SK-N-SH treated with all-trans-retinoic acid at 6 μM for 48 hours (cell line): Measurements from ENCODE around the gene THSD7A.

Source experiments
- ATAC-seq: fragments of 200-7000 bp; cut with Tn5 transposase; 3 replicates; pipeline ENCODE4 v1.9.1; 2020; ENCODE audit warnings: mild to moderate bottlenecking, moderate library complexity
- ARNTL ChIP-seq: fragments of 450-650 bp; formaldehyde crosslinking; IDR thresholded peaks from 2 replicates; pipeline ENCODE4 v1.5.0; 2020; ENCODE audit warnings: low read depth, mild to moderate bottlenecking, moderate library complexity, borderline replicate concordance
- BACH2 ChIP-seq: fragments of 250-450 bp; sonication (Bioruptor Pico); IDR thresholded peaks from 2 replicates; pipeline ENCODE4 v1.9.0; 2021; ENCODE audit warnings: mild to moderate bottlenecking, borderline replicate concordance
- CSDC2 ChIP-seq: fragments of 250-450 bp; sonication (Bioruptor Pico); IDR thresholded peaks from 2 replicates; pipeline ENCODE4 v1.5.0; 2020; ENCODE audit warnings: mild to moderate bottlenecking, moderate library complexity
- CSRNP3 ChIP-seq: fragments of 250-450 bp; sonication (Bioruptor Pico); IDR thresholded peaks from 2 replicates; pipeline ENCODE4 v1.5.1; 2021; ENCODE audit warnings: mild to moderate bottlenecking, moderate library complexity
- ESRRG ChIP-seq: fragments of 250-450 bp; sonication (Bioruptor Pico); IDR thresholded peaks from 2 replicates; pipeline ENCODE4 v1.6.1; 2021; ENCODE audit warnings: mild to moderate bottlenecking
- GLIS3 ChIP-seq: fragments of 250-450 bp; sonication (Bioruptor Pico); IDR thresholded peaks from 2 replicates; pipeline ENCODE4 v1.5.0; 2020; ENCODE audit warnings: mild to moderate bottlenecking, moderate library complexity
- ISL1 ChIP-seq: fragments of 250-450 bp; sonication (Bioruptor Pico); IDR thresholded peaks from 2 replicates; pipeline ENCODE4 v2.1.2; 2022; ENCODE audit warnings: mild to moderate bottlenecking, moderate library complexity
- OSR1 ChIP-seq: fragments of 250-450 bp; sonication (Bioruptor Pico); IDR thresholded peaks from 2 replicates; pipeline ENCODE4 v1.8.0; 2022; ENCODE audit warnings: moderate library complexity, mild to moderate bottlenecking, inconsistent platforms
- PATZ1 ChIP-seq: fragments of 250-450 bp; sonication (Bioruptor Pico); IDR thresholded peaks from 2 replicates; pipeline ENCODE4 v1.8.0; 2020; ENCODE audit warnings: mild to moderate bottlenecking, moderate library complexity, borderline replicate concordance
- POU6F1 ChIP-seq: fragments of 250-450 bp; sonication (Bioruptor Pico); IDR thresholded peaks from 2 replicates; pipeline ENCODE4 v1.8.0; 2021; ENCODE audit warnings: low read depth, mild to moderate bottlenecking, moderate library complexity, borderline replicate concordance
- PPARA ChIP-seq: fragments of 250-450 bp; sonication (Bioruptor Pico); IDR thresholded peaks from 2 replicates; pipeline ENCODE4 v1.5.0; 2020; ENCODE audit warnings: mild to moderate bottlenecking, borderline replicate concordance
- RARB ChIP-seq: fragments of 250-450 bp; sonication (Bioruptor Pico); IDR thresholded peaks from 2 replicates; pipeline ENCODE4 v1.8.0; 2021; ENCODE audit warnings: mild to moderate bottlenecking, moderate library complexity
- SNAI2 ChIP-seq: fragments of 250-450 bp; sonication (Bioruptor Pico); IDR thresholded peaks from 2 replicates; pipeline ENCODE4 v1.5.0; 2020; ENCODE audit warnings: mild to moderate bottlenecking, moderate library complexity
- TCF4 ChIP-seq: fragments of 250-450 bp; sonication (Bioruptor Pico); IDR thresholded peaks from 2 replicates; pipeline ENCODE4 v1.8.0; 2021; ENCODE audit warnings: mild to moderate bottlenecking, moderate library complexity, borderline replicate concordance
- TOX ChIP-seq: fragments of 250-450 bp; sonication (Bioruptor Pico); IDR thresholded peaks from 2 replicates; pipeline ENCODE4 v1.8.0; 2021; ENCODE audit warnings: mild to moderate bottlenecking, moderate library complexity, borderline replicate concordance
- TSHZ2 ChIP-seq: fragments of 250-450 bp; sonication (Bioruptor Pico); IDR thresholded peaks from 2 replicates; pipeline ENCODE4 v1.5.0; 2020; ENCODE audit warnings: mild to moderate bottlenecking, moderate library complexity
- ZFP3 ChIP-seq: fragments of 250-450 bp; sonication (Bioruptor Pico); IDR thresholded peaks from 2 replicates; pipeline ENCODE4 v1.5.0; 2020; ENCODE audit warnings: mild to moderate bottlenecking, moderate library complexity
- ZNF565 ChIP-seq: fragments of 450-650 bp; formaldehyde crosslinking; conservative IDR thresholded peaks from 2 replicates; pipeline ENCODE4 v1.5.0; 2020; ENCODE audit warnings: low read depth, mild to moderate bottlenecking, moderate library complexity
- ZNF70 ChIP-seq: fragments of 450-650 bp; formaldehyde crosslinking; IDR thresholded peaks from 2 replicates; pipeline ENCODE4 v1.5.0; 2020; ENCODE audit warnings: mild to moderate bottlenecking, moderate library complexity
- ZNF8 ChIP-seq: fragments of 450-650 bp; formaldehyde crosslinking; IDR thresholded peaks from 2 replicates; pipeline ENCODE4 v1.5.0; 2020; ENCODE audit warnings: mild to moderate bottlenecking, moderate library complexity

The THSD7A gene

GRCh38 chr7:11843113-11843765 is 11.2 kb upstream of the THSD7A start:
- ATAC-seq: no peak
- TF ChIP-seq ZFP3 (CRISPR knock-in tag) (no peak), ZNF70 (no peak), ARNTL (CRISPR knock-in tag) (no peak), ISL1 (CRISPR knock-in tag) (no peak), RARB (no peak), PPARA (CRISPR knock-in tag) (no peak), TSHZ2 (no peak)

- no peak for ATAC-seq
- TF ChIP-seq GLIS3 (CRISPR knock-in tag): no peak
- TF ChIP-seq CSRNP3 (CRISPR knock-in tag): no peak
- TF ChIP-seq OSR1 (CRISPR knock-in tag): no peak
- TF ChIP-seq RARB: no peak
- no peak for TF ChIP-seq TOX (CRISPR knock-in tag)
- no peak for TF ChIP-seq PATZ1 (CRISPR knock-in tag)
- TF ChIP-seq ZNF70: no peak
- no peak for TF ChIP-seq PPARA (CRISPR knock-in tag)
- TF ChIP-seq ZNF565 (CRISPR knock-in tag): no peak
- TF ChIP-seq TCF4: no peak
- no peak for TF ChIP-seq ZNF8 (CRISPR knock-in tag)
- TF ChIP-seq SNAI2 (CRISPR knock-in tag): no peak
- no peak for TF ChIP-seq POU6F1 (CRISPR knock-in tag)
- no peak for TF ChIP-seq CSDC2 (CRISPR knock-in tag)
- no peak for TF ChIP-seq ZFP3 (CRISPR knock-in tag)
- TF ChIP-seq BACH2: no peak
Observed at GRCh38 chr7:11841657-11842056, 9.7 kb upstream of the THSD7A start.

GRCh38 chr7:11835260-11835659 is 3.3 kb upstream of the THSD7A start:
- TF ChIP-seq OSR1 (CRISPR knock-in tag) (no peak), CSRNP3 (CRISPR knock-in tag) (no peak), TOX (CRISPR knock-in tag) (no peak), ISL1 (CRISPR knock-in tag) (no peak), TCF4 (no peak), SNAI2 (CRISPR knock-in tag) (no peak), RARB (no peak), ESRRG (no peak)
- TF ChIP-seq, all 23 proteins: peak for 0
- no peak for ATAC-seq
